ENCODE results near the gene SLC25A24.
"Not testable (repeated sequence)": the region's sequence is repeated elsewhere in the genome, so short reads cannot be mapped to it uniquely, and the experiment has no call there.

DNA sequence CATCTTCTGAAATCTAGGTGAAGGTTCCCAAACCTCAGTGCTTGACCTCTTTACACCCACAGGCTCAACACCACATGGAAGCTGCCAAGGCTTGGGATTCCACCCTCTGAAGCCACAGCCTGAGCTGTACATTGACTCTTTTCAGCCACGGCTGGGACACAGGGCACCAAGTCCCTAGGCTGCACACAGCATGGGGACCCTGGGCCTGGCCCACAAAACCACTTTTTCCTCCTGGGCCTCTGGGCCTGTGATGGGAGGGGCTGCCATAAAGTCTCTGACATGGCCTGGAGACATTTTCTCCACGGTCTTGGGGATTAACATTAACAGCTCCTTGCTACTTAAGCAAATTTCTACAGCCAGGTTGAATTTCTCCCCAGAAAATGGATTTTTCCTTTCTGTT is 67.8 kb downstream of the SLC25A24 start:
- TF ChIP-seq, protein P1, sequence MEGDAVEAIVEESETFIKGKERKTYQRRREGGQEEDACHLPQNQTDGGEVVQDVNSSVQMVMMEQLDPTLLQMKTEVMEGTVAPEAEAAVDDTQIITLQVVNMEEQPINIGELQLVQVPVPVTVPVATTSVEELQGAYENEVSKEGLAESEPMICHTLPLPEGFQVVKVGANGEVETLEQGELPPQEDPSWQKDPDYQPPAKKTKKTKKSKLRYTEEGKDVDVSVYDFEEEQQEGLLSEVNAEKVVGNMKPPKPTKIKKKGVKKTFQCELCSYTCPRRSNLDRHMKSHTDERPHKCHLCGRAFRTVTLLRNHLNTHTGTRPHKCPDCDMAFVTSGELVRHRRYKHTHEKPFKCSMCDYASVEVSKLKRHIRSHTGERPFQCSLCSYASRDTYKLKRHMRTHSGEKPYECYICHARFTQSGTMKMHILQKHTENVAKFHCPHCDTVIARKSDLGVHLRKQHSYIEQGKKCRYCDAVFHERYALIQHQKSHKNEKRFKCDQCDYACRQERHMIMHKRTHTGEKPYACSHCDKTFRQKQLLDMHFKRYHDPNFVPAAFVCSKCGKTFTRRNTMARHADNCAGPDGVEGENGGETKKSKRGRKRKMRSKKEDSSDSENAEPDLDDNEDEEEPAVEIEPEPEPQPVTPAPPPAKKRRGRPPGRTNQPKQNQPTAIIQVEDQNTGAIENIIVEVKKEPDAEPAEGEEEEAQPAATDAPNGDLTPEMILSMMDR (IDR thresholded peaks at IDR 0.05), result not testable (repeated sequence)
- not testable (repeated sequence) for TF ChIP-seq POLR2A, EP300, POLR2AphosphoS5 (IDR thresholded peaks at IDR 0.05)
